Caco-2 (cell line): ENCODE data around the gene ERBB2. TPM values are rescaled to one million over a fixed set of nuclear protein-coding genes. Genes with fewer than 3 reads are reported as not detected.

ENCODE experiments used
- BruUV-seq: library from RNA; stranded (reverse); fragments of 400-500 nt; replicated peaks from 2 replicates; lab custom pipeline; 2021; lab: Mats Ljungman, UMichigan
- CTCF ChIA-PET: fragments of 300-600 bp; sonication (Branson Sonifier 250); formaldehyde crosslinking; loops from one replicate; lab custom pipeline; 2022; ENCODE audit warnings: antibody characterized with exemption; lab: Charles Lee
- POLR2A ChIA-PET: fragments of 300-600 bp; sonication (Branson Sonifier 250); formaldehyde crosslinking; loops from one replicate; lab custom pipeline; 2022; ENCODE audit warnings: antibody characterized with exemption; lab: Charles Lee
- DNase-seq, 2 experiments: peaks; one replicate each; pipeline versions ENCODE4 v3.0.0 to v3.0.0-alpha.2; 2020 to 2022
- H3K27me3 ChIP-seq: replicated peaks from 2 replicates; pipeline ENCODE4 v1.6.0; 2011; ENCODE audit warnings: low read length; ENCODE audit not compliant: control insufficient read depth, insufficient read depth
- H3K36me3 ChIP-seq: 2 replicates; pipeline ENCODE4 v1.5.1; 2011; ENCODE audit warnings: low read length; ENCODE audit not compliant: control insufficient read depth, insufficient read depth
- H3K4me1 ChIP-seq: fragments of 250-450 bp; sonication (Bioruptor Pico); 2 replicates; pipeline ENCODE4 v1.5.1; 2020; ENCODE audit warnings: mild to moderate bottlenecking
- H3K4me3 ChIP-seq: 2 replicates; pipeline ENCODE4 v1.5.1; 2011; ENCODE audit warnings: low read depth, mild to moderate bottlenecking, control low read depth, low read length
- H3K9me3 ChIP-seq: fragments of 250-450 bp; sonication (Bioruptor Pico); 2 replicates; pipeline ENCODE4 v1.5.1; 2020; ENCODE audit warnings: mild to moderate bottlenecking, moderate library complexity
- H3K27ac Mint-ChIP-seq: one replicate; pipeline ENCODE4 v1.8.0; 2022; ENCODE audit warnings: mixed read lengths; ENCODE audit not compliant: unreplicated experiment
- H3K27me3 Mint-ChIP-seq: one replicate; pipeline ENCODE4 v1.8.0; 2022; ENCODE audit warnings: mixed read lengths; ENCODE audit not compliant: insufficient read depth, unreplicated experiment
- H3K36me3 Mint-ChIP-seq: one replicate; pipeline ENCODE4 v1.8.0; 2022; ENCODE audit warnings: mild to moderate bottlenecking, mixed read lengths; ENCODE audit not compliant: insufficient read depth, unreplicated experiment
- H3K4me1 Mint-ChIP-seq: one replicate; pipeline ENCODE4 v1.8.0; 2022; ENCODE audit warnings: low read depth, mixed read lengths; ENCODE audit not compliant: unreplicated experiment
- H3K4me3 Mint-ChIP-seq: one replicate; pipeline ENCODE4 v1.8.0; 2022; ENCODE audit warnings: mild to moderate bottlenecking, moderate library complexity, mixed read lengths; ENCODE audit not compliant: unreplicated experiment
- H3K9me3 Mint-ChIP-seq: one replicate; pipeline ENCODE4 v1.8.0; 2022; ENCODE audit warnings: mixed read lengths; ENCODE audit not compliant: unreplicated experiment
- intact Hi-C: fragments of 100-400 bp; cut with micrococcal nuclease; formaldehyde crosslinking; loops from one replicate; pipeline ENCODE4 v1.10.0; 2022; ENCODE audit not compliant: unreplicated experiment
- total RNA-seq: library from RNA; stranded (reverse); gene quantifications from 2 replicates; pipeline ENCODE4 v1.2.3, GENCODE V29; 2022
- TF ChIP-seq, protein P1 (sequence below), 2 experiments: fragments of 200-600 bp in 1 of 2; IDR thresholded peaks; 1 replicate in 1 of 2; 2 replicates in 1 of 2; pipeline versions ENCODE4 v1.5.1 to v1.8.0; 2011 to 2022; ENCODE audit warnings: antibody characterized with exemption in 1 of 2, control low read depth in 1 of 2, inconsistent platforms in 1 of 2, low read depth in 1 of 2, low read length in 1 of 2, mild to moderate bottlenecking in 1 of 2, moderate library complexity in 1 of 2; ENCODE audit not compliant: insufficient read depth in 1 of 2, severe bottlenecking in 1 of 2, unreplicated experiment in 1 of 2

ERBB2 gene
- total RNA-seq, 1 experiment from 2014 or later, result 121 TPM

DNA sequence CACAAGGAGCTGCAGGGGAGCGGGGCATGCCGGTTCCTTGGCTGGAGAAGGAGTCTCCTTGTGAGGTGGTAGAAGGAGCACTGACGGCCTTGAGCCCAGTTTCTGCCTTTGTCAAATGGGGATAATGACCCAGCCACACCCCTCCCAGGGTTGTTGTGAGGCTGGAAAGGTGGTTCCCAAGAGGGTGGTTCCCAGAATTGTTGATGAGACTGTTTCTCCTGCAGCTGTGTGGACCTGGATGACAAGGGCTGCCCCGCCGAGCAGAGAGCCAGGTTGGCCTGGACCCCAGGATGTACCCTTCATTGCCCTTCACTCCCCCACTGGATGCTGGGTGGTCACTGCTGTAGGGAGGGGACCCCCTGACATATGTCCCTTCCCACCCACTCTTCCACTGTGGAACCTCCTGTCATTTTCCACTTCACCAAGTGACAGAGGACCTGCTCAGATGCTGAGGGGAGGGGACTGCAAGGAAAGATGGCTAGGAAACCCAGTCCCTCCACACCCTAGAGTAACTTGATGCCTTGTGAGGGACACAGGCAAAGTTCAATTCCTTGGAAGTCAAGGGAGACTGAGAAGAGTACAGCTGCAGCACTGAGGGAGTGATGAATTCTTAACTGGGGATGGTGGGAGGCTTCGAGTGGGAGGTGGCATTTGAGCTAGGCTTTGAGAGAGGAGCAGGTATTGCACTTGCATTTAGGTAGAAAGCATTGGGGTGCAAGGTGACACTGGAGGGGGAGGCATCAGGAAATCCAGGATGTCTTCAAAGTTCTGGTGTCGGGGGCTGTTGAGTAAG, 19.9 kb downstream of the ERBB2 start:
- no peaks in the 10 kb centered on the region for H3K27me3 ChIP-seq
- no peak for DNase-seq
- Mint-ChIP-seq H3K36me3 (peaks cover 86% of the 10 kb centered on the region), H3K9me3 (no peaks in the 10 kb centered on the region), H3K27me3 (no peaks in the 10 kb centered on the region), H3K4me1 (no peaks in the 10 kb centered on the region), H3K27ac (no peak overlapping the region), H3K4me3 (no peak overlapping the region)
- BruUV-seq, result no TSS peak
- intact Hi-C loops, result no loop called here
- H3K9me3 ChIP-seq, result no peaks in the 10 kb centered on the region
- POLR2A ChIA-PET, result no interaction called here
- no peak overlapping the region for H3K4me3 ChIP-seq
- no peaks in the 10 kb centered on the region for H3K4me1 ChIP-seq
- CTCF ChIA-PET, result interaction anchor here (0.7 to 1.9 kb wide), 4 partner anchors 10 to 95 kb away, joined by 4 to 17 read pairs (median 10); partner anchors contain the start of genes ERBB2 and MIEN1
- TF ChIP-seq, protein P1, sequence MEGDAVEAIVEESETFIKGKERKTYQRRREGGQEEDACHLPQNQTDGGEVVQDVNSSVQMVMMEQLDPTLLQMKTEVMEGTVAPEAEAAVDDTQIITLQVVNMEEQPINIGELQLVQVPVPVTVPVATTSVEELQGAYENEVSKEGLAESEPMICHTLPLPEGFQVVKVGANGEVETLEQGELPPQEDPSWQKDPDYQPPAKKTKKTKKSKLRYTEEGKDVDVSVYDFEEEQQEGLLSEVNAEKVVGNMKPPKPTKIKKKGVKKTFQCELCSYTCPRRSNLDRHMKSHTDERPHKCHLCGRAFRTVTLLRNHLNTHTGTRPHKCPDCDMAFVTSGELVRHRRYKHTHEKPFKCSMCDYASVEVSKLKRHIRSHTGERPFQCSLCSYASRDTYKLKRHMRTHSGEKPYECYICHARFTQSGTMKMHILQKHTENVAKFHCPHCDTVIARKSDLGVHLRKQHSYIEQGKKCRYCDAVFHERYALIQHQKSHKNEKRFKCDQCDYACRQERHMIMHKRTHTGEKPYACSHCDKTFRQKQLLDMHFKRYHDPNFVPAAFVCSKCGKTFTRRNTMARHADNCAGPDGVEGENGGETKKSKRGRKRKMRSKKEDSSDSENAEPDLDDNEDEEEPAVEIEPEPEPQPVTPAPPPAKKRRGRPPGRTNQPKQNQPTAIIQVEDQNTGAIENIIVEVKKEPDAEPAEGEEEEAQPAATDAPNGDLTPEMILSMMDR (IDR thresholded peaks at IDR 0.05; ENCODE audit: insufficient read depth in 1 of 2, low read depth in 1 of 2, low read length in 1 of 2, severe bottlenecking in 1 of 2, unreplicated experiment in 1 of 2), result no peak
- H3K36me3 ChIP-seq, result peaks cover 6% of the 10 kb centered on the region; the same call in 1 of the 2 replicates

DNA sequence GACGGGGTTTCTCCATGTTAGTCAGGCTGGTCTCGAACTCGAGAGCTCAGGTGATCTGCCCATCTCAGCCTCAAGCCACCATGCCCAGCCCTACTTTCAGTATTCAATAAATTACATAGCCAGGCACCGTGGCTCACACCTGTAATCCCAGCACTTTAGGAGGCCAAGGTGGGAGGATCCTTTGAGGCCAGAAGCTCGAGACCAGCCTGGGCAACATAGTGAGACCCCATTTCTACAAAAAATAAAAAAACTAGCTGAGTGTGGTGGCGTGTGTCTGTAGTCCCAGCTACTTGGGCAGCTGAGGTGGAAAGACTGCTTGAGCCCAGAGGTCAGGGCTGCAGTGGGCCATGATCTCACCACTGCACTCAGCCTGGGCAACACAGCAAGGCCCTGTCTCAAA, 22.2 kb downstream of the ERBB2 start:
- intact Hi-C loops, result no loop called here
- TF ChIP-seq, protein P1 (IDR thresholded peaks at IDR 0.05; ENCODE audit: insufficient read depth in 1 of 2, low read depth in 1 of 2, low read length in 1 of 2, severe bottlenecking in 1 of 2, unreplicated experiment in 1 of 2), result no peak
- ChIA-PET POLR2A (no interaction called here), CTCF (no interaction called here)
- Histone ChIP-seq H3K27me3 (no peaks in the 10 kb centered on the region), H3K4me3 (no peak overlapping the region), H3K9me3 (no peaks in the 10 kb centered on the region), H3K4me1 (no peaks in the 10 kb centered on the region), H3K36me3 (peaks cover 8% of the 10 kb centered on the region)
- Mint-ChIP-seq H3K27me3 (no peaks in the 10 kb centered on the region), H3K4me1 (no peaks in the 10 kb centered on the region), H3K9me3 (no peaks in the 10 kb centered on the region), H3K36me3 (peaks cover 83% of the 10 kb centered on the region), H3K27ac (no peak overlapping the region), H3K4me3 (no peak overlapping the region)
- BruUV-seq, result no TSS peak
- DNase-seq, result no peak

DNA sequence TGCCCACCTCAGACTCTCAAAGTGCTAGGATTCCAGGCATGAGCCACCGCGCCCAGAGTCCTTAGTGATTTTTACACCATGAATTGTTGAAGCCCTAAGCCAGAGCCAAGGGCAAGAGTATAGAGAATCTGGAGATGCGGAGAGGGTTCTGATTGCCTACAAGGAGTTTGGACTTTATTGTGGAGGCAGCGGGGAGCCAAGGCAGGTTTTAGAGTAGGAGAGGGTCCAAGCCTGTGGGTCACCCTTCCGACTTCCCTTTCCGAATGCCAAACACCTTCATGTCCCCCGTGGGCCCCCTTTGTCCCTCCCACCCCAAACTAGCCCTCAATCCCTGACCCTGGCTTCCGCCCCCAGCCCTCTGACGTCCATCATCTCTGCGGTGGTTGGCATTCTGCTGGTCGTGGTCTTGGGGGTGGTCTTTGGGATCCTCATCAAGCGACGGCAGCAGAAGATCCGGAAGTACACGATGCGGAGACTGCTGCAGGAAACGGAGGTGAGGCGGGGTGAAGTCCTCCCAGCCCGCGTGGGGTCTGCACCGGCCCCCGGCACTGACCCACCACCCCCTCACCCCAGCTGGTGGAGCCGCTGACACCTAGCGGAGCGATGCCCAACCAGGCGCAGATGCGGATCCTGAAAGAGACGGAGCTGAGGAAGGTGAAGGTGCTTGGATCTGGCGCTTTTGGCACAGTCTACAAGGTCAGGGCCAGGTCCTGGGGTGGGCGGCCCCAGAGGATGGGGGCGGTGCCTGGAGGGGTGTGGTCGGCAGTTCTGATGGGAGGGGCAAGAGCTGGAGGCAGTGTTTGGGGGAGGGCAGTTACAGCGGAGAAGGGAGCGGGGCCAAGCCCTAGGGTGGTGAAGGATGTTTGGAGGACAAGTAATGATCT, 23.3 kb downstream of the ERBB2 start:
- H3K9me3 Mint-ChIP-seq, result no peaks in the 10 kb centered on the region
- peak in 1 of 2 experiments; percentile 47 for DNase-seq
- H3K9me3 ChIP-seq, result no peaks in the 10 kb centered on the region
- H3K4me1 ChIP-seq, result no peaks in the 10 kb centered on the region
- H3K4me3 ChIP-seq, result no peak overlapping the region
- no peak overlapping the region for H3K27ac Mint-ChIP-seq
- intact Hi-C loops, result no loop called here
- no peaks in the 10 kb centered on the region for H3K27me3 ChIP-seq
- peaks cover 86% of the 10 kb centered on the region for H3K36me3 Mint-ChIP-seq
- H3K27me3 Mint-ChIP-seq, result no peaks in the 10 kb centered on the region
- peaks cover 8% of the 10 kb centered on the region for H3K36me3 ChIP-seq
- H3K4me1 Mint-ChIP-seq, result no peaks in the 10 kb centered on the region
- H3K4me3 Mint-ChIP-seq, result no peak overlapping the region
- no TSS peak for BruUV-seq
- ChIA-PET POLR2A (no interaction called here), CTCF (no interaction called here)
- TF ChIP-seq, protein P1 (IDR thresholded peaks at IDR 0.05; ENCODE audit: insufficient read depth in 1 of 2, low read depth in 1 of 2, low read length in 1 of 2, severe bottlenecking in 1 of 2, unreplicated experiment in 1 of 2), result no peak
